ENCODE results near the gene SPANXN2. TPM values are rescaled to one million over a fixed set of nuclear protein-coding genes. Genes with fewer than 3 reads are reported as not detected.
A peak's percentile ranks its signal among the peaks of the same experiment; 100 is the strongest.
"Not testable (repeated sequence)": the region's sequence is repeated elsewhere in the genome, so short reads cannot be mapped to it uniquely, and the experiment has no call there.

Gene SPANXN2, protein sequence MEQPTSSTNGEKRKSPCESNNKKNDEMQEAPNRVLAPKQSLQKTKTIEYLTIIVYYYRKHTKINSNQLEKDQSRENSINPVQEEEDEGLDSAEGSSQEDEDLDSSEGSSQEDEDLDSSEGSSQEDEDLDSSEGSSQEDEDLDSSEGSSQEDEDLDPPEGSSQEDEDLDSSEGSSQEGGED
- total RNA-seq (not detected in 2 replicates), polyA plus RNA-seq (not detected in 2 replicates)

DNA sequence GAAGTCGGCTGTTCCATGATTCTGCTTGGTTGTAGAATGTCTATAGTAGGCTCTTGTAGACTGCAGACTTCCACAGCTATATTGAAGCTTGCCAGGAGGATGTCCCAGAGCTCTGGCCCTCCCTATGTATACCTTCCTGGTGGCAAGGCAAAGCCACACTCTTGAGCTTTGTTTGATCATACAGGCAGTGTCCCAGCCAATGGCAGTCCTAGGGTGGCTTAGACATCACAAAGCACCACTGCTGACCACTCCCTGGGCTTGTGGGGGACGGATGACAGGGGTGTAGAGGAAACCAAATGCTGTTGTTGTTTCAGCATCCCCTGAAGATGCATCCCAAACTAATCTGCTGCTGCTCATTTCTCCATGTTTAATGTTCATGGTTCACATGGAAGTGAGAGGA, at the start of gene SPANXN2:
Gene SPANXN2, minus strand, starts transcription at position 101 of the 400 bp plus-strand sequence. Its CDS starts 84 bp downstream, at position 17.
- H3K9me3 ChIP-seq (ENCODE audit: low read depth); H3K27me3 ChIP-seq; H3K36me3 ChIP-seq; H3K4me1 ChIP-seq (ENCODE audit: low read depth); DNase-seq (ENCODE audit: low read depth in 1 of 2, low spot score in 1 of 2); H3K4me3 ChIP-seq; H3K27ac ChIP-seq: not testable (repeated sequence)

DNA sequence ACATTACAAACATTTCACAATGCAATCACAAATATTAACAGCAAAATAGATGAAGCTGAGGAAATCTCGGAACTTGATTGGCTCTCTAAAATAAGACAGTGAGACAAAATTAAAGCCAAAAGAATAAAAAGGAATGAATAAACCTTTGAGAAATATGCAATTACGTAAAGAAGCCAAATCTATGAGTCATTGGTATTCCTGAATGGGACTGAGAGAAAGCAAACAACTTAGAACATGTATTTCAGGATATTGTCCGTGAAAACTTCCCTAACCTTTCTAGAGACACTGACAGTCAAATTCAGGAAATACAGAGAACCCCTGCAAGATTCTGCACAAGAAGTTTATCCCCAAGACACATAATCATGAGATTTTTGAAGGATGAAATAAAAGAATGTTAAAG, 48.4 kb upstream of the SPANXN2 start:
- no peak for DNase-seq (ENCODE audit: low read depth in 1 of 2, low spot score in 1 of 2)
- Histone ChIP-seq H3K27me3 (no peaks in the 10 kb centered on the region), H3K36me3 (no peaks in the 10 kb centered on the region), H3K9me3 (ENCODE audit: low read depth) (no peaks in the 10 kb centered on the region), H3K27ac (no peak overlapping the region), H3K4me3 (no peak overlapping the region), H3K4me1 (ENCODE audit: low read depth) (no peaks in the 10 kb centered on the region)
- TF ChIP-seq, protein P1, sequence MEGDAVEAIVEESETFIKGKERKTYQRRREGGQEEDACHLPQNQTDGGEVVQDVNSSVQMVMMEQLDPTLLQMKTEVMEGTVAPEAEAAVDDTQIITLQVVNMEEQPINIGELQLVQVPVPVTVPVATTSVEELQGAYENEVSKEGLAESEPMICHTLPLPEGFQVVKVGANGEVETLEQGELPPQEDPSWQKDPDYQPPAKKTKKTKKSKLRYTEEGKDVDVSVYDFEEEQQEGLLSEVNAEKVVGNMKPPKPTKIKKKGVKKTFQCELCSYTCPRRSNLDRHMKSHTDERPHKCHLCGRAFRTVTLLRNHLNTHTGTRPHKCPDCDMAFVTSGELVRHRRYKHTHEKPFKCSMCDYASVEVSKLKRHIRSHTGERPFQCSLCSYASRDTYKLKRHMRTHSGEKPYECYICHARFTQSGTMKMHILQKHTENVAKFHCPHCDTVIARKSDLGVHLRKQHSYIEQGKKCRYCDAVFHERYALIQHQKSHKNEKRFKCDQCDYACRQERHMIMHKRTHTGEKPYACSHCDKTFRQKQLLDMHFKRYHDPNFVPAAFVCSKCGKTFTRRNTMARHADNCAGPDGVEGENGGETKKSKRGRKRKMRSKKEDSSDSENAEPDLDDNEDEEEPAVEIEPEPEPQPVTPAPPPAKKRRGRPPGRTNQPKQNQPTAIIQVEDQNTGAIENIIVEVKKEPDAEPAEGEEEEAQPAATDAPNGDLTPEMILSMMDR (IDR thresholded peaks at IDR 0.05; ENCODE audit: low read depth, low read length), result no peak

DNA sequence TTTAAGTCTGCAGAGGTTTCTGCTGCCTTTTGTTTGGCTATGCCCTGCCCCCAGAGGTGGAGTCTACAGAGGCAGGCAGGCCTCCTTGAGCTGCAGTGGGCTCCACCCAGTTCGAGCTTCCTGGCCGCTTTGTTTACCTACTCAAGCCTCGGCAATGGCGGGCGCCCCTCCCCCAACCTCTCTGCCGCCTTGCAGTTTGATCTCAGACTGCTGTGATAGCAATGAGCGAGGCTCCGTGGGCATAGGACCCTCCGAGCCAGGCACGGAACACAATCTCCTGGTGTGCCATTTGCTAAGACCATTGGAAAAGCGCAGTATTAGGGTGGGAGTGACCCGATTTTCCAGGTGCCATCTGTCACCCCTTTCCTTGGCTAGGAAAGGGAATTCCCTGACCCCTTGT, 47.2 kb upstream of the SPANXN2 start:
- not testable (repeated sequence) for H3K36me3 ChIP-seq; H3K4me1 ChIP-seq (ENCODE audit: low read depth); H3K4me3 ChIP-seq; H3K9me3 ChIP-seq (ENCODE audit: low read depth); H3K27ac ChIP-seq; H3K27me3 ChIP-seq; DNase-seq (ENCODE audit: low read depth in 1 of 2, low spot score in 1 of 2)

DNA sequence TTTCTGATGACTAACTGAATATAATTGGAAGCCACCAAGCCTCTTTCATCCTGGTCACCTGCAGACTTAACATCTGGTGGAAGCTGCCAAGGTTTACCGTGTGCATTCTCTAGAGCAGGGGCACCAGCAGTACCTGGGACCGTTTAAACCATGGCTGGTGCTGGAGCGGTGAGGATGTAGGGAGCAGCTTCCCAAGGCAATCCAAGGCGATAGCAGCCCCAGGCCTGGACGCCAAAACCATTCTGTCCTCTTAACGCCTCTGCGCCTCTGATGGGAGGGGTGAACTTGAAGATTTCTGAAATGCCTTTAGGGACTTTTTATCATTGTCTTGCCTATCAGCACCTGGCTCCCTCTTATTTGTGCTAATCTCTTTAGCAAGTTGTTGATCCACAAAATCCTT, 37.3 kb upstream of the SPANXN2 start:
- Histone ChIP-seq H3K4me3 (peak overlapping the region; percentile 15), H3K27ac (no peak overlapping the region), H3K27me3 (no peaks in the 10 kb centered on the region), H3K36me3 (no peaks in the 10 kb centered on the region), H3K4me1 (ENCODE audit: low read depth) (no peaks in the 10 kb centered on the region), H3K9me3 (ENCODE audit: low read depth) (no peaks in the 10 kb centered on the region)
- DNase-seq (ENCODE audit: low read depth in 1 of 2, low spot score in 1 of 2), result no peak
- TF ChIP-seq, protein P1 (IDR thresholded peaks at IDR 0.05; ENCODE audit: low read depth, low read length), result no peak

DNA sequence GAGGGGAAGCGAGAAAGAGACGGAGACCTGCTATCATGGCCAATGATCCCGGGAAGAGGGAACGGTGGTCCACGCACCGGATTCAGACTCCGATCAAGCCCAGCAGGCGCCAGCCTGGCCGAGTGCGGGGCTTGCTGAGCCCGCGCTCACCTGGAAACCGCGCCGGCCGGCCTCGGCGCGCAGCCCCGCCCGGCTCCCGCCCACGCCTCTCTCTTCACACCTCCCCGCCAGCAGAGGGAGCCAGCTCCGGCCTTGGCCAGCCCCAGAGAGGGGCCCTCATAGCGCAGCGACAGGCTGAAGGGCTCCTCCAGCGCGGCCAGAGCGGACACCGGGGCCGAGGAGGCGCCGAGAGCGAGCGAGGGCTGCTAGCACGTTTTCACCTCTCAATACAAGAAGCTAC, 36.8 kb upstream of the SPANXN2 start:
- Histone ChIP-seq H3K27me3 (no peaks in the 10 kb centered on the region), H3K36me3 (no peaks in the 10 kb centered on the region), H3K27ac (no peak overlapping the region), H3K4me1 (ENCODE audit: low read depth) (no peaks in the 10 kb centered on the region), H3K4me3 (peak overlapping the region; percentile 15), H3K9me3 (ENCODE audit: low read depth) (no peaks in the 10 kb centered on the region)
- DNase-seq (ENCODE audit: low read depth in 1 of 2, low spot score in 1 of 2), result peak in 1 of 2 donors; percentile 33
- TF ChIP-seq, protein P1 (IDR thresholded peaks at IDR 0.05; ENCODE audit: low read depth, low read length), result no peak

DNA sequence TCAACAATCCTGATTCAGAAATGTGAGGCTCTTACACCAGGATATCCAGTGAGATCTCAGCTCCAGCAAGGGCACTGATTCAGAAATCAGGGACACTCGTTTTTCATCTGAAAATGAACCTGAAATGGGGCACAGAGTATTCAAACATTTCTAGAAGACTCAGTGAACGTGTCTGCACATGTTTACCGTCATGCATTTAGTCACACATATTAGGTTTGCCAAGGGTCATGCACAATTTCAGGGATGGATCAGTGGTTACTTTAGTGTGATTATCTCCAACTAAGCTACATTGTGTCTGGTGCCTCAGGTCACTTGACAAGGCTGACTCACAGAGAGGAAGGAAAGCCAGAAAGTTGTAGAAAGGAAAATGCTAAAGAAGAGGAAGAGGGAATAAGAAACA, 33.6 kb upstream of the SPANXN2 start:
- no peaks in the 10 kb centered on the region for H3K4me1 ChIP-seq (ENCODE audit: low read depth)
- H3K36me3 ChIP-seq, result no peaks in the 10 kb centered on the region
- TF ChIP-seq, protein P1 (IDR thresholded peaks at IDR 0.05; ENCODE audit: low read depth, low read length), result no peak
- no peak overlapping the region for H3K4me3 ChIP-seq
- H3K27me3 ChIP-seq, result no peaks in the 10 kb centered on the region
- no peak overlapping the region for H3K27ac ChIP-seq
- DNase-seq (ENCODE audit: low read depth in 1 of 2, low spot score in 1 of 2), result no peak
- no peaks in the 10 kb centered on the region for H3K9me3 ChIP-seq (ENCODE audit: low read depth)
